Body of pancreas (tissue), 4 donors: ENCODE results near the gene AFDN. TPM values are rescaled to one million over a fixed set of nuclear protein-coding genes. Genes with fewer than 3 reads are reported as not detected.

ENCODE experiments used
- ATAC-seq: fragments of 150-250 bp; one replicate; pipeline ENCODE4 v1.9.1; 2016
- DNase-seq, 4 donors: peaks; one replicate each; pipeline ENCODE4 v3.0.0-alpha.2; 2019
- H3K27ac ChIP-seq, 4 donors: fragments of 200-600 bp; sonication (generic); 1 replicate in 3 of 4; 2 replicates in 1 of 4; pipeline versions ENCODE4 v1.5.1 to v1.6.1; 2016 to 2019; ENCODE audit warnings: mild to moderate bottlenecking in 1 of 4, mixed read lengths in 1 of 4, moderate library complexity in 1 of 4
- H3K27me3 ChIP-seq, 2 donors: fragments of 200-600 bp; sonication (generic); one replicate each; pipeline ENCODE4 v1.6.0; 2016; ENCODE audit warnings: mild to moderate bottlenecking in 1 of 2
- H3K36me3 ChIP-seq, 2 donors: fragments of 200-600 bp; sonication (generic); replicated peaks in 1 of 2; 2 replicates each; pipeline ENCODE4 v1.5.1; 2016; ENCODE audit warnings: low read depth in 2 of 2; ENCODE audit not compliant: insufficient read depth in 1 of 2
- H3K4me1 ChIP-seq: fragments of 200-600 bp; sonication (generic); one replicate; pipeline ENCODE4 v1.6.0; 2016
- H3K4me3 ChIP-seq, 2 donors: fragments of 200-600 bp; sonication (generic); 1 replicate in 1 of 2; 2 replicates in 1 of 2; pipeline ENCODE4 v1.5.1; 2016 to 2019
- H3K9me3 ChIP-seq, 3 donors: fragments of 200-600 bp; sonication (generic); 1 replicate in 2 of 3; 2 replicates in 1 of 3; pipeline ENCODE4 v1.5.1; 2016
- POLR2A ChIP-seq, 3 donors: fragments of 450-650 bp; IDR thresholded peaks; one replicate each; pipeline ENCODE4 v1.6.1; 2016; ENCODE audit warnings: antibody characterized with exemption in 3 of 3, mild to moderate bottlenecking in 2 of 3
- WGBS, 2 donors: methylation state at CpG; one replicate each; pipeline ENCODE4 v1.1.5; 2017; 5-methylcytosine and 5-hydroxymethylcytosine counted together
- intact Hi-C: fragments of 100-400 bp; cut with DNase I; formaldehyde crosslinking; loops from one replicate; pipeline ENCODE4 v1.15.1; 2023
- total RNA-seq, 2 donors: library from RNA; depleted of rRNA; stranded (reverse); fragments of >200 nt; gene quantifications; one replicate each; pipeline ENCODE4 v1.1.0, GENCODE V29; 2016
- TF ChIP-seq, protein P1 (sequence below), 7 experiments: fragments of 450-650 bp in 4 of 7; fragments of 200-600 bp in 3 of 7; sonication (generic) in 3 of 7; IDR thresholded peaks; one replicate each; pipeline ENCODE4 v1.5.1; 2016 to 2019; ENCODE audit warnings: antibody characterized with exemption in 7 of 7

The AFDN gene
- total RNA-seq, 2 donors from 2014 or later = 160 to 195 TPM

DNA sequence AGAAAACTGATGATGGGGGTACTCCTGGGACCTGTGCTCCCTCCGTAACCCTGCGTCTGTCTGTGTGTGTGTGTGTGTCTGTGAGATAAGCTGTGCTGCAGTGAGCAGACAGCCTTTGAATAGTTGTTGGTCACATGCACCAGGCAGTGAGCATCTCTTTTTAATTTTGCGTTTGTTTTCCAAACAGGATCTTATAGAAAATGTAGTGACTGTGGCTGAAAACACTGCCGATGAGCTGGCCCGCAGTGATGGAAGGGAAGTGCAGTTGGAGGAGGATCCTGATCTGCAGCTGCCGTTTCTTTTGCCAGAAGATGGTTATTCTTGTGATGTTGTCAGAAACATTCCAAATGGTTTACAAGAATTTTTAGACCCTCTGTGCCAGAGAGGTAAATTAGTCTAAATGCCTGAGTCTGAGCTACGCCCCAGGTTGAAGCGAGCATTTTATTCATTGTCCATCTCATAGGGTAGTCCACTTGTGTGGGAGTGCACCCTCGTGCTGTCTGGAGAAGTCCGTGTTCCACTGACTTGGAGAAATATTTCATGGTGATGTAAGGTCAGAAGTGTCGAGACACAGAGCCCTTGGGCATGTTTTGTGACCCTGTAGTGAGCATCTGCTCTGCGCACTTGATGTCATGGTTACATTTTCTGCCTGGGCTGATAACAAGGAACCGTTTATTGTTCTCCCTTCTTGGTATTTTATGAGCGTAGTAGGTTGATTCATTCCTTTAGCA is 92.0 kb downstream of the AFDN start:
- WGBS, 2 donors = 92 to 93% methylated on average over 14 of the region's 14 CpGs
- H3K4me1 ChIP-seq = no peaks in the 10 kb centered on the region
- TF ChIP-seq POLR2A (IDR thresholded peaks at IDR 0.05) = no peak
- TF ChIP-seq, protein P1, sequence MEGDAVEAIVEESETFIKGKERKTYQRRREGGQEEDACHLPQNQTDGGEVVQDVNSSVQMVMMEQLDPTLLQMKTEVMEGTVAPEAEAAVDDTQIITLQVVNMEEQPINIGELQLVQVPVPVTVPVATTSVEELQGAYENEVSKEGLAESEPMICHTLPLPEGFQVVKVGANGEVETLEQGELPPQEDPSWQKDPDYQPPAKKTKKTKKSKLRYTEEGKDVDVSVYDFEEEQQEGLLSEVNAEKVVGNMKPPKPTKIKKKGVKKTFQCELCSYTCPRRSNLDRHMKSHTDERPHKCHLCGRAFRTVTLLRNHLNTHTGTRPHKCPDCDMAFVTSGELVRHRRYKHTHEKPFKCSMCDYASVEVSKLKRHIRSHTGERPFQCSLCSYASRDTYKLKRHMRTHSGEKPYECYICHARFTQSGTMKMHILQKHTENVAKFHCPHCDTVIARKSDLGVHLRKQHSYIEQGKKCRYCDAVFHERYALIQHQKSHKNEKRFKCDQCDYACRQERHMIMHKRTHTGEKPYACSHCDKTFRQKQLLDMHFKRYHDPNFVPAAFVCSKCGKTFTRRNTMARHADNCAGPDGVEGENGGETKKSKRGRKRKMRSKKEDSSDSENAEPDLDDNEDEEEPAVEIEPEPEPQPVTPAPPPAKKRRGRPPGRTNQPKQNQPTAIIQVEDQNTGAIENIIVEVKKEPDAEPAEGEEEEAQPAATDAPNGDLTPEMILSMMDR (IDR thresholded peaks at IDR 0.05) = no peak
- no peak for DNase-seq
- H3K4me3 ChIP-seq = no peak overlapping the region
- H3K27ac ChIP-seq = no peak overlapping the region
- peaks cover 0 to 23% of the 10 kb centered on the region in 2 donors for H3K36me3 ChIP-seq
- no peak for ATAC-seq
- intact Hi-C loops = no loop called here
- no peaks in the 10 kb centered on the region for H3K27me3 ChIP-seq
- H3K9me3 ChIP-seq = no peaks in the 10 kb centered on the region

DNA sequence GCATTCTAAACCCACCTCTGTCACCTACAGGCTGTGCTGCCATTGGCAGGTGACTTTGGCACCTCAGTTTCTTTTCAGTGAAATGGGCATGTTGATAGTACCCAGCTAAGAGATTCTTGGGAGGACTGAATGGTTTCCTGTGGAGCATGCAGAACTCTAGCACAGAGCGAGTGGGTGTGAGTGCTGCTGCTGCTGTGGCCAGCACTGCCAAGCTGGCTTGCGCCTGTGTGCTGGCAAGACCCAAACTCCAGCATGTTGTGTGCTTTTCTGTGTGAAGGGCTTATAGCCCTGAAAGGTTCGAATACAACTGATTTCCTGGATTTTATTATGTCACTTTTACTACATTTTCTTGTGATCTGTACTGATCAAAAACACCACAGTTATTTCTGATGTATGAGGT is 92.6 kb downstream of the AFDN start:
- 85 to 98% methylated on average over 3 of the region's 3 CpGs for WGBS, 2 donors
- Histone ChIP-seq H3K27me3 (no peaks in the 10 kb centered on the region), H3K27ac (no peak overlapping the region), H3K36me3 (peaks cover 0 to 23% of the 10 kb centered on the region in 2 donors), H3K4me3 (no peak overlapping the region), H3K4me1 (no peaks in the 10 kb centered on the region), H3K9me3 (no peaks in the 10 kb centered on the region)
- DNase-seq (no peak), ATAC-seq (no peak)
- intact Hi-C loops = no loop called here
- TF ChIP-seq POLR2A (IDR thresholded peaks at IDR 0.05) = no peak
- TF ChIP-seq, protein P1 (IDR thresholded peaks at IDR 0.05) = no peak

DNA sequence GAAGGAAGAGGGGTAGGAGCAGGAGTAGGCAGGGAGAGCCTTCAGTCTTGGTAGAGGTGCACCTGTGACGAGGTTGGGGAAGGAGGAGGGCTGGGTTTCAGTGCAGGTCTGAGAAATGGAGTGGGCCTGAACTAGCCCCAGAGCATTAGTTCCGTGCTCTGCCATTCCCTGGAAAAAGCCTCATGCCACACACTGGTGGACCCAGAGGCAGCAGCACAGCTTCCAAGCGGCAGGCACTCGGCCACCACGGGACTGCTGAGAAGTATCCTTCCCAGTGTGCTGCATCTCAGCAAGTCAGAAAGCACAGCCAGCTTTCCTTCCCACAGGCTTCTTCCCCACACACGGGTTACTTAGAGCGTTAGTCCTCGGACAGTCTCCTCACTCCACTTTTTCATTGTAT is 93.5 kb downstream of the AFDN start:
- no peak for ATAC-seq
- H3K36me3 ChIP-seq = peaks cover 0 to 23% of the 10 kb centered on the region in 2 donors

DNA sequence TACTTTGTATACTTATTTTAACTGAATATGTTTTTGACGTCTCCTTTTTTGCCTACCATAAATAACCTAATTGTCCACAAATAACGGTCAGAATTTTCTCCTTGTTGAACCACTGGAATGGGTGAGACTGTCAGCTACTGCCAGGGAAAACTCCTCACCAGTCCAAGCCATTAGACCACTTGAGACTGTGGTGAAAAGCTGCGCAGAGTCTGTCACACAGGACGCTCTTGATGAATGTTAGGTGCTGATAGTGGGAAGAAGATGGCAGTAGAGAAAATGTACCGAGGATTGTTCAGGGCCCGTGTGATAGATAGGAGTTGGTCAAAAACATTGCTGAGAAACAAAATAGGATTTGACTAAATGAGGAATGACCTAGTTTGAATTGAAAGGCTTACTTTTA is 95.1 kb downstream of the AFDN start:
- Histone ChIP-seq H3K27me3 (no peaks in the 10 kb centered on the region), H3K9me3 (no peaks in the 10 kb centered on the region), H3K4me3 (no peak overlapping the region), H3K36me3 (peaks cover 0 to 21% of the 10 kb centered on the region in 2 donors), H3K27ac (no peak overlapping the region), H3K4me1 (no peaks in the 10 kb centered on the region)
- DNase-seq (no peak), ATAC-seq (no peak)
- WGBS, 2 donors = 82 to 83% methylated on average over 6 of the region's 6 CpGs
- no peak for TF ChIP-seq POLR2A (IDR thresholded peaks at IDR 0.05)
- TF ChIP-seq, protein P1 (IDR thresholded peaks at IDR 0.05) = no peak
- intact Hi-C loops = no loop called here

More for the DNA sequence above, 93.5 kb downstream of the AFDN start:
- Histone ChIP-seq H3K4me3 (no peak overlapping the region), H3K27me3 (no peaks in the 10 kb centered on the region), H3K9me3 (no peaks in the 10 kb centered on the region), H3K27ac (no peak overlapping the region), H3K4me1 (no peaks in the 10 kb centered on the region)
- intact Hi-C loops = no loop called here
- 90 to 95% methylated on average over 8 of the region's 8 CpGs for WGBS, 2 donors
- no peak for DNase-seq
- TF ChIP-seq POLR2A (IDR thresholded peaks at IDR 0.05) = no peak
- TF ChIP-seq, protein P1 (IDR thresholded peaks at IDR 0.05) = no peak

DNA sequence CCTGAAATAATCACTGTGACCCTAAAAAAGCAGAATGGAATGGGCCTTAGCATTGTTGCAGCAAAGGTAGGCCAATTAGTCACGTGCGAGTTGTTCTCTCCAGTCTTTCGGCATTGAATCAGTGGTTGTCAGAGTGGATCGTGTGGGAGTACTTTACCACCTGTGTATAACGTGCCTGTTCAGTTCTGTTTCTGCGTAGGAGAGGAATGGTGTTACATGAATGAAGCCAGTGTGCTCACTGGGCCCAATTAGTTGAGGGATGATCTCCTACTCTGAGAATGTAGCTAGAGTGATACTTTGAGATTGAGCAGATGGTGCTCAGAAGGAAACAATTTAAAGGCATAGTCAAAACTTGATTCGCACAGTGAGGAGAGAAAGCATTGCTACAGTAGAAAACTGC is 98.3 kb downstream of the AFDN start:
- Histone ChIP-seq H3K9me3 (no peaks in the 10 kb centered on the region), H3K27me3 (no peaks in the 10 kb centered on the region), H3K27ac (no peak overlapping the region), H3K4me3 (no peak overlapping the region), H3K4me1 (no peaks in the 10 kb centered on the region), H3K36me3 (peaks cover 0 to 15% of the 10 kb centered on the region in 2 donors)
- DNase-seq (no peak), ATAC-seq (no peak)
- TF ChIP-seq, protein P1 (IDR thresholded peaks at IDR 0.05) = no peak
- TF ChIP-seq POLR2A (IDR thresholded peaks at IDR 0.05) = no peak
- 92 to 95% methylated on average over 7 of the region's 7 CpGs for WGBS, 2 donors
- intact Hi-C loops = no loop called here
